ENCODE data around the gene SLC22A31.

The SLC22A31 gene

DNA sequence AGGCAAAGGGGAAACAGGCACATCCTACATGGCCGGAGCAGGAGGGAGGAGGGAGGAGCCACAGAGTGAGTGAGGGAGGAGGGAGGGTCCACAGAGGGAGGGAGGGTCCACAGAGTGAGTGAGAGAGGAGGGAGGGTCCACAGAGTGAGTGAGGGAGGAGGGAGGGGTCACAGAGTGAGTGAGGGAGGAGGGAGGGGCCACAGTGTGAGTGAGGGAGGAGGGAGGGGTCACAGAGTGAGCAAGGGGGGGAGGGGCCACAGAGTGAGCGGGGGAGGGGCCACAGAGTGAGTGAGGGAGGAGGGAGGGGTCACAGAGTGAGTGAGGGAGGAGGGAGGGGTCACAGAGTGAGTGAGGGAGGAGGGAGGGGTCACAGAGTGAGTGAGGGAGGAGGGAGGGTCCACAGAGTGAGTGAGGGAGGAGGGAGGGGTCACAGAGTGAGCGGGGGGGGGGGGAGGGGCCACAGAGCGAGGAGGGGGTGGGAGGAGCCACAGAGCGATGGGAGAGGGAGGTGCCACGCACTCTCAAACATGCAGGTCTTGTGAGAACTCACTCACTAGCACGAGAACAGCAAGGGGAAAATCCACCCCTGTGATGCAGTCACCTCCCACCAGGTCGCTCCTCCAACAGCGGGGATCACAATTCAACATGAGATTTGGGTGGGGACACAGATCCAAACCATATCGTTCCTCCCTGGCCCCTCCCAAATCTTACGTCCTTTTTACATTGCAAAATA is 53.1 kb downstream of the SLC22A31 start:
- no peak for DNase-seq

DNA sequence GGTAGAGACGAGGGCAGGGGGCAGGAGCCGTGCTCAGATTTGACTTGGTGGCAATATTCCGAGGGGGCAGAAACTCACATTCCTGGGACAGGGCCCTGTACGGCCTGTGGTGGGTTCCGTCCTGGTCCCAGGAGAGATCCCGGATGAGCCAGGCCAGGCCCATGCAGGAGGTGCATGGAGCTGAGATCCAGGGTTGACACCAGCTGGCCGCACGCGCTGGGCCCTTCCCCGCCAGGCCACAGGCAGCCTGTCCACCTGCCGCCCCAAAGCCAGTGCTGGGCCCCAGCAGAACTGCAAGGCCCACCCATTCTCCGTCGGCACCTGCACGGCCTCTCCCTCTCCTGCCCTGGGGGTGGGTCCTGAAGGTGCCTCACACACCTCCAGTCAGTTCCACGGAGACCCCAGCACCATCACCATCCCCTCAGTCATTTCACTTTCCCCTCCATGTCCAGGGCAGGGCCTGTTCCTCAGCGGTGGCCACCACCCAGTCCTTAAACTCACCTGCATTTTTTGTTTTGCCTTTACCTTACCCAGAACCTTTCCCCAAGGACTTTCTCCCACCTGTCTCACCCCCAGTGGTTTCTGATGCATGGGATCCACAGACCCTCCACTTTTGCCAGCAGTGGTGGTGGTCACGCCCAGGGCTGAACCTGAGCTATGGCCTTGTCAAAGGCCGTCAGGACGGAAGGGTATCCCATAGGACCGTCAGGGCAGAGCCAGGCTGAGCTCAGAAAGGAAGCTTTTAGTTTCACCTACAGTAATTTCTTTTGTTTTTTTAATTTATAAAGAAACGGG is 53.9 kb downstream of the SLC22A31 start:
- DNase-seq = no peak

Measured in bone marrow (tissue), 2 donors.